Forelimb muscle (tissue), 1 donor: ENCODE data around the gene GNB4. TPM values are rescaled to one million over a fixed set of nuclear protein-coding genes. Genes with fewer than 3 reads are reported as not detected.

Experiments
- DNase-seq: peaks from one replicate; pipeline ENCODE4 v3.0.0-alpha.2; 2013; ENCODE audit warnings: low read depth
- polyA plus RNA-seq: library from polyadenylated mRNA; unstranded; fragments of 120-200 nt; gene quantifications from one replicate; pipeline ENCODE4 v1.2.1, GENCODE V29; 2013; ENCODE audit not compliant: insufficient read length

Gene GNB4
- polyA plus RNA-seq, 1 donor = 28.3 TPM

DNA sequence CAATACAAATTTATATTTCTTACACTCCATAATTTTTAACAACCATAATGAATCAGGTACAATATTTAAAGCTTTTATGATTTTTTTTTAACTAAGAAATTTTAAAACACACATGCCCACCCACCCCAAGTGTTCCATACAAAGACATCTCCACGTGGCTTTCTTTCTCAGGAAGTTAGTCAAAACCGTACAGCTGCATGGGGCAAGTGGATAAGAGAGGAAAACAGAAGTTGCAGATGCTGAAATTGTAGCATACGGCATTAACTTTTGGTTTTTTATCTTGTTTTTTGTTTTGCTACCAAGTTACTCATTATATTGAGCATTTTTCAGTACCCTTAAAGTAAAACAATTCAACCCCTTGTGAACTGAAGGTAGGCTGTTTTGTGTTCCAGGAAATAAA lies 14.8 kb downstream of the GNB4 start:
- DNase-seq = no peak

DNA sequence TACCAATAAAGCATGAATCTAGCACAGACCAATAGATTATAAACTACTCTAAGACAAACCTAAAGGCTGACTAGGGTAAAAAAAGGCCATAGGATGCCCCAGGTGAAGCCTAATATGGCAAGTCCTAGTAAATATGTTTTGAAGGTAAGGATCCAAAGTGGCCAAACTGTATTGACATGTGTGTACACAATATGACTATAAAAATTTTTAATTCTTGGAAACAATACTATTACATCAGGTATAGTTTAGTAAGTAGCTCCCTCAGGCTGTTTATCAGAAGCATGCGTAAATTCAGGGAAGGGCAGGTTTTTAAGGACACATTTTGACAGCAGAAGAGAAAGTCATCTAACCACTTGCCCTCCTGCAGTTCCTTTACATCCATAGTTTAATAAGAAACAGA lies 18.8 kb downstream of the GNB4 start:
- no peak for DNase-seq

DNA sequence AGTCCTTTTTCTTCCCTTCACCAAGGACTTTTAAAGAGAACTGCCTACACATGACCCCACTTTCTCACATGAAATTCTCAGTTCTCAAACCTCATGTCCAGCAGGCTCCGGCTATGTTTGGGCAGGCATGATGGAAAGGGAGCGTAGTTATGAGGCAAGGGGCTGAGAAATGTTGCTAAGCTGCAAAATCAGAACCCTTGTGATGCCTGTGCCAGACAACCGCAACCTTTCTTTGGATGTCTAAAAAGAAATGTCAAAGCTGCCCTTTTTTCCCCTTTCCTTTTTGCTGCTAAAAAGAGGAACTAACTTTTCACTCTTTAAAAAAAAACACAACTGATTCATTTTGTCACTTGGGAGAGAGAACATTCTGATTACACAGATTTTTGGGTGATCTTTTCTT lies 19.2 kb downstream of the GNB4 start:
- DNase-seq = no peak

DNA sequence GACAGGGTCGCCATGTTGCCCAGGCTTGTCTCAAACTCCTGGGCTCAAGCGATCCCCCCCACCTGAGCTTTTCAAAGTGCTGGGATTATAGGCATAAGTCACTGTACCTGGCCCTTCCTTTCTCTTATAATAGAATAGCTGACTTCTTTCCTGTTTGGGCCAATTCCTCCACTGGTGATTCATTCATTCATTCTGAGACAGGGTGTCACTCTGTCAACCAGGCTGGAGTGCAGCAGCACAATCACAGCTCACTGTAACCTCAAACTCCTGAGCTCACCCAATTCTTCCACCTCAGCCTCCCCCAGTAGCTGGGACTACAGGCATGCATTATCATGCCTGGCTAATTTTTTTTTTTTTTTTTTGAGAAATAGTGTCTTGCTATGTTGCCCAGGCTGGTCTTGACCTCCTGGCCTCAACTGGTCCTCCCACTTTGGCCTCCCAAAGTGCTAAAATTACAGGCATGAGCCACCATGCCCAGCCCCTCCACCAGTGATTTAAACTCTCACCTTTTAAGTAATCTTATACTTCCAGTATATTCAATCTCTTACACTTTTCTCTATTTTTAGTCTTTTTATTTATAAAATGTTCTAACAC lies 20.9 kb downstream of the GNB4 start:
- DNase-seq = no peak

DNA sequence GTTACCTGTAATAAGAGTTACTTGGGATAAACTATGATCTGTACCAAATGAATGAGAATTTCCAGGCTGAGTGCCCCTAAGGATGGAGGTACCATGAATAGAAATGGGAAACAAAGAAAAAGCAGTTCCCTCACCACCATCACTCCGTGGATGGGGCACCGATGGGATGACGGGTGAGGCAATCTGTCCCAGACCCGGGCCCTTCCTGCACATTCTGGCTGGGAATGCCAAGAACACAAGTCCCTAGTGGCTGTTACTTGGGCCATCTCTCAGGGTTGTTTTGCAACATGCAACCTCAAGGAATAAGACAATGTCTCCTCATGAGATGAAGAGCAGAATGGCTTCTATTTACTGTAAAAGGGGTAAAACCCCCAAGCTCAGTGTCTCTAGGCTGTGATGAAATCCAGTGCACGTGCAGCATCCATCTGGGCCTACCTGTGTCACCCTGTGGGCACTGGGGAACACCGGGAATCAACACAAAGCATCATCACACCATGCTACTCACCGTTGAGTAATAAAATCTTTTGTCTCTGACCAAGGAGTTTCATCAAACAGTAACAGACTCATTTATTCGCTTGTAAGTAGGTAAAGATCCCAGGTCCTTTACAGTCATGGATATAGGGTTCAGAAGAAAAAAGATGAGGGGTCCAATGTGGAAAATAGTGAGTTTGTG lies 22.3 kb downstream of the GNB4 start:
- DNase-seq = no peak

DNA sequence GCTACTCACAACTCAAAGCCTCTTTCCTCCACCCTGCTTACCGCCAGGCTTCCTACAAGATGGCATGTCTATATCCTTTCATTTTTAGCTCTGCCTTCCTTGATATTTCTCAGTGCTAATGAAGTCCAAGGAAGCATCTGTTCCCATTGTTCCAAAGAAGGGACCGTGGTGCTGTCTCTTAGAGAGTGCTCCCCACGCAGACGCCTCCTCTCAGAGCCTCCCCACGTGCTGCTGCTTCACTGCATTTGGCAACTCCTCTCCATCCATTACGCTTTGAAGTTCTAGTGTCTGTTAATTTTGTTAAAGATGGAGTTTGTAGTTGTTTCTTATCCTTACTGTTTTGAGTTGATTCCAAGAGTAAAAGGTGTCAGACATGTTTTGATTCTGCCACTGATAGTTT lies 26.2 kb downstream of the GNB4 start:
- DNase-seq = no peak

DNA sequence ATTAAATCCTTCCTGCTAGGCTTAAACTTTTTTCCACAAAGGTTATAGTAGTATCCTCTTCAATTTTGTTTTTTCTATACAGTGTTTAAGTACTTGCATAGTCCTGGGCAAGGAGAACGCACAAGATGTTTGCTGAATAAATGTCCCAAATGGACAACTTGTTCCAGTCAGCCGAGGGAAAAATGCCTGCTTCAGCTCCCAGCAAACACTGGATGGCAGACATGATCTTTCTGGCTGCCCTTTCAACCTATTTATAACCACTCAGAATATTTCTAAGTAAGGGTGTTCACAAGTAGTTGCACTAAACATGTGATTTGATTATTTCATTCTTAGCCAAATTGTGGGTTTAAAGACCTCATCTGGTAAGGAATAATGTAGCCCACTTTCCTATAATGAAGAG lies 29.8 kb downstream of the GNB4 start:
- DNase-seq = no peak

DNA sequence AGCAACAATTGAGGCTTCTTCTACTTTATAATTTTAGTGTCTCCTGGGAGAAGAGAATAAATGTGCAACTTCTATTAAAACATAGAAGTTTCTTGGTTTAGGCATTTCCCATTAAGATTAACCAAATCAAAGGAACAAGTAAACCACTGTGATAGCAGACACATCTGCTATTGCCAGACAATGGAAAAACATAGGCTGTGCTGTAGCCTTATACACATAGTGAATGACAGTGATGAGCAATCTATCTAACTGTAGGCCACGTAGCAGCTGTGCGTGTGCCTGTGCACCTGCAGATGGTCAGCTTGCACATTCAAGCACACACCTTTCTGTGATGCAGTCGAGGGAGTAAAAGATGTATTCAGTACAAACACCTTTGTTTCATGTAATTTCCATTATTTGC lies 32.7 kb downstream of the GNB4 start:
- no peak for DNase-seq

DNA sequence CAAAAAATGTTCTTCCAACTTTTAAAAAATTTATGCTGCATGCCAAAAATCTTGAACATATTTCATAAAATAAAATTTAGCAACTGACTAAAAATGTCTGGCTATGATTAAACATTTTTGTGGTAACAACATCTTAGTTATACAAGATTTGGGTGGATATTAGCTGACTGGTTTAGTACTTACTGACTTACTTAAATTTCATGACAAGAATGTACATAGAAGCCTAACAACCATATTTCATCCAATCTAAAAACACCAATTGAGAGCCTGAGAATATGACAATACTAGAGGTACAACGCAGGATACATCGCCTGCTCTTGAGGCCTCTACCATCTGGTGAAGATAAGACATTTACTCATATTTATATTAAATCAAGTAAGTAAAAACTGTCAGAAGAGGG lies 34.6 kb downstream of the GNB4 start:
- DNase-seq = no peak

DNA sequence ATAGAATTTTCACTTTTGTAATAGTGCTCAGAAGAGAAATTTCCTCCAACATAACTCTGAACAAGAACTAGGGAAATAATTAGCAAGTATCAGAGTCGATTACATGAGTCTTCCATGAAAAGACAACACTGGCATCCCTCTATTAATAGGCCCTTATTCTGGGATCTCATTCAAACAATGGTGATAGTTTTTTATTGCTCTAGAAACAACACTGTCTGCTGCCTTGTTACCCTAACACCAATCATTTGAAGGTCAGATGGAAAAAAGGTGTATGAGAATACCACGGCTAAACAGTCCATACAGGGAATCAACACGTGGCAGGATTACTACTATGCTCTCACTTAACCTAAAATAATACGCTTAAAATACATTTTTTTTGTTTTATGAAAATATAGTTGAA lies 35.9 kb downstream of the GNB4 start:
- no peak for DNase-seq

DNA sequence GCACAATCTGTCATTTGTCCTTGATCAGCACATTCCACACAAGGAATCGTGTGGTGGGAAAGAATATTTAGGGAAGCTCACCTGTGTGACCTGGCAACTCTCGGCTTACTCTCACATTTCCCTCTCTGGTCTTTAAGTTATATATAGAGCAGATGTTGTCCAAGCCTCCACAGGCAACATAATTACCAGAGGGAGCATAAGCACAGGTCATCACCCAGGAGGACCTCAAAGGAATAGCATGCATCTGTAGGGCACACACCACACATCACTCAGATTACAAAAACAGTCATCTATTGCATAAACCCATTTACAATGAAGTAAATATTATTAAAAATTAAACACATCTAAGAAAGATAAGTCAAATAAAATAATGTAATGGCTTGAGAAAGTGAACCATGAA lies 36.5 kb downstream of the GNB4 start:
- no peak for DNase-seq

DNA sequence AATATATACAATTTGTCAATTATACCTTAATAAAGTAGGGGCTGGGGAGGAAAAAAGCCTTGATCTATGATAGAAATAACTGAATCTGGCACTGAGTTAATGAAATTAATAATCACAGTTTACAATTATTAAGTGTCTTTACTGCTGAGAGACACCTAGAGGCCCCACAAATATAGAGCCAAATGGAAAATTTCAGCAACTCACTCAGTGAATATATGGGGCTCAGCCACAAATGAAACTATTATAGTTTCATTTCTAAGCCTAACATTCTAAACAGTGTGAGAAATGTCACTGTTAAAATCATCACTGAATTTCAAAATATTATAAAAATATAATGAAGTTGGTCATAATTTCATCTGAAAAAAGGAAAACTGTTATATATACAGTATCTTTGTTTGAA lies 40.3 kb downstream of the GNB4 start:
- no peak for DNase-seq

DNA sequence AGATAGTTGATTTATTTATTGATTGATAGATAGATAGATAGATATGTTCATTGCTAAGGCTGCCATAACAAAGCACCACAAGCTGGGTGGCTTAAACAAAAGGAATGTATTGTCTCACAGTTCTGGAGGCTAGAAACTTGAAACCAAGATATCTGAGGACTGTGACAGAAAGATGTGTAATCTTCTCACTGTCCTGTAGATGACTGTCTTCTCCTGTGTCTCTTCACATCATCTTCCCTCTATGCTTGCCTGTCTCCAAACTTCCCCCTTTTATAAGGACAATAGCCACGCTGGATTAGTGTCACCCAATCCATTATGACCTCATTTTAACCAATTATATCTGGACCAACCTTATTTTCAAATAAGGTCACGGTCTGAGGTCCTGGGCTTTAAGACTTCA lies 40.9 kb downstream of the GNB4 start:
- DNase-seq = no peak

DNA sequence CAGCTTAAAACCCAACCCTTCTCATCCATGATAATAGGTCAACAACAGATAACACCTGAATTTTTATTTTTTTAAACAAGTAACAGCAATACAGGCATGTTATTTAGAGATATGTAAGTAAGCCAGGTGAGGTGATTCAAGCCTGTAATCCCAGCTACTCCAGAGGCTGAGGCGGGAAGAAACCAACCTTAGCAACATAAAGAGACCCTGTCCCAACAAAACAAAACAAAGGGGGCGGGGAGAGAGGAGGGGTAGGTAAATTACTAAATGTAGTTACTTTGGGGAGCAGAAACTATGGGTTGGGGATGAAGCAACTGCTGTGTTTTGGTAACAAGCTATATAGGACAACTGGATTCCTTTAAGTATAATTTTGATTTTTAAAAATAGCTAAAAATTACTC lies 47.0 kb downstream of the GNB4 start:
- no peak for DNase-seq

DNA sequence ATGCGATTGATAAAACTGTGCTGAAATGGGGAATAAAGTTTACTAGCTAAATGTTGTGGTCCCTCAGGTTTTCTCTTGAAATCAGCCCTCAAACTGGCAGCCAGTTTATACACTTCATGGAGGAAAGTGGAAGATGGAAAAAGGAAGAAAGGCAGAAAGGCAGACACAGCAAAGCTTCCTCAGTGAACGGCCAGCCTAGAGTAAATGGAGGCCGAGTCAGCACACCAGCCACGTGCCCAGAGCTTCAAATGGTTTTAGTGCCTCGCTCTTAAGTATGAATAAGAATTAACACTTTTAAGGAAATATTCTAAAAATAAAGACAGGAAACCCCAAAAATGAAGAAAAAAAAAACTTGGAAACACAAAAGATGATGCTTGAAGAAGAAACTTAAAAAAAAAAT lies 48.3 kb downstream of the GNB4 start:
- no peak for DNase-seq

DNA sequence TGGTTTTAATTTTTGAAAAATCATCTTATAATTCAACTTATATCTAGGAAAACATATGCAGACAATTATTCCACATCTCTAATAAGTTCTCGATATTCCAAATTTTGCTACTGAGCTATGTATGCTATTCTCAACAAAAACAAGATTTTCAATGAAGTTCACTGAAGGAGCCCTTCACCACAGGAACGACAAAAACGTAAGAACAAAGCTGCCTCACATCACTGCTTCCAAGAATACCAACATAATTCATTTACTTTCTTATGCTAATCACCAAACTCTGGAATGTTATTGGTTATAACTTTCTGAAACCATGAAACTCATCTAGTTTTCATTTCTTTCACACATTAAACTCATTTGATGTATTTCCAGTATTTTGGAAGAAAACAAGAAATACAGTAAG lies 49.7 kb downstream of the GNB4 start:
- DNase-seq = no peak

DNA sequence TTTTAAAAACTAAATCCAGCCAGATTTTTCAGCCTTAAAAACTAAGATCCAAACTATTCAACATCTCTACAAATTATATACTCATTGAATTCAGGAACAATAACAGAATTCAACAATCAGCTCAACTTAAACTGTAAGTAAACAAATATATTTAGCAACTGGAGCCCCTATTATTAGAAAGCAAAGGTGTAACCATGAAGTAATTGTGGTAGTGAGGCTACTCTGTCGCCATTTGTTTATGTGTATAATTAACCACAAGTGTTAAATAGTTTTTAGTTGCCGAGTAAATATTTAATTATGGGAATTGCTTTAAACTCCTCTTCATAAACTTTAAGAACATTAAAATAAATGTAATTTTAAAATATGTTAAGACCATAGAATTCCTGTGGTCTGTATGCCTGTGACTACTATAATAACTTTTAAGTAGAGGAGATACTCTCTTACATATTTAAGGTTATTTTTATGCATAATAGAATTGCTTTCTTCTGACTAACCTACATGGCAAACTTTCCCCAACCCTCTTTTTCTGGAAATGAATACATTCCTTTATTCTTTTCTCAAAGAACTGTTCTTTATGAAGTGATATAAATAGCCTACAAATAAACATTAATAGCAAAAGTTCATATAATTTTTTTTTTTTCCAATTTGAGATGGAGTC lies 52.6 kb downstream of the GNB4 start:
- no peak for DNase-seq

DNA sequence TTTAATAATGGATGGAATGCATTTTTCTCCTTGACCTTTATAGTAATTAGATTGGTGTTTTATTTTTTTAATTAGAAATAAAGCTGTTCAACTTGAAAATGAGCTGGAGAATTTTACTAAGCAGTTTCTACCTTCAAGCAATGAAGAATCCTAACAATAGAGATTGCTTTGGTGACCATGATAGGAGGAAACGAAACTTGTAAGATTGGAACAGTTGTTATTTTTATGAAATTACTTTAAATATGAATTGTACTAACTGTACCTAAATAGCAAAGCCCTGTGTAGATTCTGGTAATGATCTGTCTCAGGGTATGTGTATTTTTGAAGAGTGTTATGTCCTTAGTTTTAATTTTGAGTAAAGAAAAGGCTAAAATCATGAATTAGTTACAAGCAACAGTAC lies 59.4 kb downstream of the GNB4 start:
- DNase-seq = no peak

DNA sequence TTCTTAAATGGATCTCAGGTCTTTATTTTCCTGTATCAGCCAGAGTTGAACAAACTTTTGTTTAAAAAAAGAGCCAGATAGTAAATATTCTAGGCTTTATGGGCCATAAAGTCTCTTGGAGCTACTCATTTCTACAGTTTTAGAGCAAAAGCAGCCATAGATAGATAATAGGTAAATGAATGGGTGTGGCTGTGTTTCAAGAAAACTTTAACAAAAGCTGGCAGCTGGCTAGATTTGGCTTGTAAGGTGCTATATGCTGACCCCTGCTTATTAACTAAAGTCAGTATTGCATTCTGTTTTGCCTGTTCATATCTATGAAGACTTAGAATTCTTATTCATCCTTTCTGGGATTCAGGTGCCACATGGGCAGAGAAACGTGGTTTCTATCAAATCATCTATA lies 74.8 kb downstream of the GNB4 start:
- no peak for DNase-seq

DNA sequence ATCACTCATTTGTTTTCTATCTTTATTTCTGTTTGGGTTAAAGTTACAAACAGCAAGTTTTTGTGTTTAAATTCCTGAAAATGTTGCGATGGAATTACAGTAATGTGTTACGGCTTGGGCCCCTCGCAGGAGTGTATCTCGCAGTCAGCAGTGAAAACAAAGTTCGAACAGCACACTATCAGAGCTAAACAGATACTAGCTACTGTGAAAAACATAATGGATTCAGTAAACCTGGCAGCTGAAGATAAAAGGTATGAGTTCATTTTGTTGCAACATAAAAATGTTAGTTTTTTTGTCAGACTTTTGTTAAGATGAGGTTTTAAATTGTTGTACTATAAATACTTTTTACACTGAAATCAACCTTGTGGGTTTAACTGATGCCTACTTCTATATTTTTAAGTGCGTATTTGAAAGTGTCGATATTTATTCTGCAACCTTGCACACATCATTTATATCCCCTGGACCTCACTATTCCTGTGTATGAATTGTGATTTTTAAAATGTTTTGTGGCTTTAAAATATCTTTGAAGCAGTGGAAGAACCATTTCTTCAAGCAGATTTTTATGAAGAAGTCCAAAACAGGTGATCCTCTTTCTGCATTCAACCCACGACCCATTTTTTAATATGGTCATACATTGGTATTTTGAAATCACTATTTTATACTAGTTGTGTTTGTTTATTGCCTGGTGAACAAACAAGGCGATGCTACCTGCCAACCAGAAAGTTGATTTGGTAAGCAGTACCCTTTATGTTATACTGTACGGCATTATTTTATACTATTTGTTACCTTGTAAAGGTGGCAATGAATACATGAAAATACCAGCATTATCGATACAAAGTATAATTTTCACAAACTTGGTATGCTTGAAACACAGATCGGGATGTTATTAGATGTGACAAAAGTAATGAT lies 75.9 kb downstream of the GNB4 start:
- no peak for DNase-seq

DNA sequence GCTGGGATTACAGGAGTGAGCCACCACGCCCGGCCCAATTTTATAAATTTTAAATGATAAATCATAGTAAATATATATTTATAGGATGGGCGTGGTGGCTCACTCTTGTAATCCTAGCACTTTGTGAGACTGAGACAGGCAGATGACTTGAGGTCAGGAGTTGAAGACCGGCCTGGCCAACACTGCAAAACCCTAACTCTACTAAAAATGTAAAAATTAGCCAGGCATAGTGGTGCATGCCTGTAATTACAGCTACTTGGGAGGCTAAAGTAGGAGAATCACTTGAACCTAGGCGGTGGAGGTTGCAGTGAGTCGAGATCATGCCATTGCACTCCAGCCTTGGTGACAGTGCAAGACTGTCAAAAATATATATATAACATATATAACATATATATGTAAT lies 77.3 kb downstream of the GNB4 start:
- no peak for DNase-seq

DNA sequence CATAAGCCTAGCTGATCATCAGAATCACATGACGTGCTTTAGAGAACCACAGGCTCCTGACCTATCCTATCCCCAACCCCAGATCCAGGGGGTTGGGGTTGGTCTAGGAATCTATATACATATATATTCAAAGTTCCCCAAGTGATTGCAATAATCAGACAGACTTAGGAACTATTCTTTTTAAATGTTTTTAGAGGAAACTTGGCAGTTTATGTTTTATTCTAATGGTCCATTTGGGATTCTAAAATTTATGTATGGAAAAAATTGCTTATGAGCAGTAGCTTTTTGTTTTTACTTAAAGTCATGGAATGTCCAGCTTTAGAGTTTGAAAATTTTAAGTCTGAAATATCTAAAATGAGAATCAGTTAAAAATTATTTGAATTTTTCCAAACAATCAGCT lies 81.6 kb downstream of the GNB4 start:
- DNase-seq = no peak

DNA sequence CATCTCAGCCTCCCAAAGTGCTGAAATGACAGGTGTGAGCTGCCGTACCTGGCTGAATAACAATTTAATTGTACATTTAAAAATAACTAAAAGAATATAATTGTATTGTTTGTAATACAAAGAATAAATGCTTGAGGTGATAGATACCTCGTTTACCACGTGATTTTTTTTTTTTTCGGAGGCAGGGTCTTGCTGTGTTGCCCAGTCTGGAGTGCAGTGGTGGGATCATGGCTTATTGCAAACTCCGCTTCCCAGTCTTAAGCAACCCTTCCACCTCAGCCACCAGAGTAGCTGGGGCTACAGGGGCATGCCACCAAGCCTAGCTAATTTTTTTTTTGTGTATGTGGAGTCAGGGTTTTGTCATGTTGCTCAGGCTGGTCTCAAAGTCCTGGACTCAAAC lies 87.9 kb downstream of the GNB4 start:
- no peak for DNase-seq
